ENCODE results near the gene USP16.
A peak's percentile ranks its signal among the peaks of the same experiment; 100 is the strongest.
"Not testable (repeated sequence)": the region's sequence is repeated elsewhere in the genome, so short reads cannot be mapped to it uniquely, and the experiment has no call there.

The USP16 gene

GRCh38 chr21:29024474-29025327 is at the start of gene USP16:
USP16 (plus strand) TSS chr21:29024668; CDS start chr21:29027914, 3,246 bp downstream.
- DNase-seq (ENCODE audit: low read depth in 4 of 4, low spot score in 1 of 4) = peak; percentile 76 to 89 (median 82)

GRCh38 chr21:28975397-28975796 is 49.1 kb upstream of the USP16 start:
- no peak for DNase-seq (ENCODE audit: low read depth in 4 of 4, low spot score in 1 of 4)

DNA sequence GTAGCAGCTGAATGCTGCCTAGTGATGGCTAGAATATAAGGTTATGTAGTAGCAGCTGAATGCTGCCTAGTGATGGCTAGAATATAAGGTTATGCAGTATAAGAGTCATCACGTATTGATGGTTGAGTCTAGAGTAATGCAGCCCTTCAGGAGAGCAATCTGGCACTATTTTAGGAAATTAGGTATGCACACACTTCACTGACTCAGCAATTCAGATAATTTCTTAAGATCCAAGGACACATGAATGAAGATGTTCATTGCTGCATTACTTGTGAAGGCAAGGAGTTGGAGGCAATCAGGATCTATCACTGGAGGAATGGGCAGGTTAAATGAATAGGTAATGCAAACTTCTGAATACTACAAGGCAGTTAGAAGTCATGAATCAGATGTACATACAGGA is 45.4 kb upstream of the USP16 start:
- DNase-seq (ENCODE audit: low read depth in 4 of 4, low spot score in 1 of 4) = no peak

GRCh38 chr21:28982637-28983036 is 41.8 kb upstream of the USP16 start:
- DNase-seq (ENCODE audit: low read depth in 4 of 4, low spot score in 1 of 4) = no peak

DNA sequence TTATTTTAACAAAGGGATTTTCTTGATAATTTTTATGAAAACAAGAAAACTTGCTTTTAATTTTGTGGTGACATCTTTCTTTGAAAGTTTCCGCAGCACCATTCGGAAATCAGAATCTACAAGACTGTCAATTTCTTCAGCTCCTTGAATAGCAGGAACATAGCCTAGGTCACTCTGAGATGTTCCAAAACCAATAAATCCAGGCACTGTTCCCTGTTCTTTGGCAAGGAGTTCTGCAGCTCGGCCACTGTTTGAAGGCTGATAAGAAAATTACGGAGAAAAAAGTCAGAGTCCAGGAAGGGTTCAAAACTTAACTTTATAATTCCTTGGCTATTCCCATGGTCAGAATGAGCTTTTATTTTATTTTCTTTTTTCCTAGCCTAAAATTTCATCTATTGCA is 37.8 kb upstream of the USP16 start:
- no peak for DNase-seq (ENCODE audit: low read depth in 4 of 4, low spot score in 1 of 4)

- not testable (repeated sequence) for DNase-seq (ENCODE audit: low read depth in 4 of 4, low spot score in 1 of 4)
These were observed 36.3 kb upstream of the USP16 start for GRCh38 chr21:28988146-28988545.

DNA sequence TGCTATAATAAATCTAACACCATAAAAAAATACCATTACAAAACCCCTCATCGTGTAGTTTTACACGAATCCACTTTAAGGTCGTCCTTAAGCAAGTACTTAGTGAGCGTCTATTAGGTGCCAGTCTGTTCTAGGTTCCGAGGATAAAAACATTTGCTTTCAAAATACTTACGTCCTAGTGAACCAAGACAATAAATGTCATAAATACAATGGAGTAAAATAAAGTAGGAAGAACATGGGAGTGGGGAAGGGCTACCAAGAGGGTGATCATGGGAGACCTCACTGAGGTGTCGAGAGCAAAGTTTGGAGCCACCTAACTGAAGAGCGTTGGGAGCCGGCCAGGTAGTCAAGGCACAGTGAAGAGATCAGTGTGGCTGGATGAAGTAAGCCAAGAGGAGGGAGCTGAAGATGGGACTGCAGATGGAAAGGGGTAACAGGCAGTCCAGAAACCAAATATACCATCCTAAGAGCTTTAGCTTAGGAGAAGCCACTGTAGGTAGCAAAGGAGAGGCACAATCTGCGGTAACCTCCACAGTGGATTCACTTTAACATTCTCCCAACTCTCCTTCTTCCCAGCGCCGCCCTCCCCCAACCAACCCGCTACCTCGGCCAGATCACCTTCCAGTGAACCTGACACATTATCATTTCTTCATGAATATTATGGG is 32.5 kb upstream of the USP16 start:
- DNase-seq (ENCODE audit: low read depth in 4 of 4, low spot score in 1 of 4) = no peak

DNA sequence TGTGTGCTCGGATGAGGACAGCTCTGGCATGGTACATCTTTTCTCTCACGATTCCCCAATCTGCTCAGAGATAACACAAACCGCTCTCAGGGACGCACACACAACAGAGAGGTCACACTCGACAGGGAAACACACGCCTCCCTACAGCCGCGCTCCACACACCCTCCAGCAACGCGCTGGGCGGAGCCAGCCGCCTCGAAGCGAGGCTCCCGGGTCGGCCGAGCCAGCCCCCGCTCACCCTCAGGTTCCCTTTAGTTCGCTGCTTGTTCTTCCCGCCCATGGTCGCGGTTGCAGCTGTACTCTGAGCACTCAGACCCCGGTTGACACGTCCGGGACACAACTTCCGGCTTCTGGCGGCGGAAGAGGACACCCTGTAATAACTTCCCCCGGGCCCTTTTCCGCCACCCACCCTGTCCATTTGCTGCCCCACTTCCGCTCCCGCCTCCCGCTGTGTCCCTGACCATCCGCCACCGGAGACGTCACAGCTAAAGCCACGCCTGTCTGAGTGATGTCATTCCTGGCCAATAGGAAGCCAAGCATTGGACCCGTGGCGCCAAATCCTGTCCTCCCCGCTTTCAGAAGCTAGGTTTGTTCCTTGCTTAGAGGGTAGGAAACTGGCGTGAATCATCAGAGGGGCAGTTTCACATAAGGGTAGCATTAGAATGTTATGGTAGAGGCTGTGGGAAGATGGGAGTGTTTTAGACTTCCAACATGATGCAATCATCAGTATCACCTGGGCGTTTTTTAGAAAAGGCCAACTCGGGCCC is 31.8 kb upstream of the USP16 start, which contains the start of gene LTN1:
LTN1 (minus strand) TSS at position 352 of the 767 bp plus-strand sequence; CDS start at position 280, 72 bp downstream.
- peak; percentile 95 to 98 (median 98) for DNase-seq (ENCODE audit: low read depth in 4 of 4, low spot score in 1 of 4)

- DNase-seq (ENCODE audit: low read depth in 4 of 4, low spot score in 1 of 4) = no peak
These were observed 31.2 kb upstream of the USP16 start for GRCh38 chr21:28993293-28993629.

DNA sequence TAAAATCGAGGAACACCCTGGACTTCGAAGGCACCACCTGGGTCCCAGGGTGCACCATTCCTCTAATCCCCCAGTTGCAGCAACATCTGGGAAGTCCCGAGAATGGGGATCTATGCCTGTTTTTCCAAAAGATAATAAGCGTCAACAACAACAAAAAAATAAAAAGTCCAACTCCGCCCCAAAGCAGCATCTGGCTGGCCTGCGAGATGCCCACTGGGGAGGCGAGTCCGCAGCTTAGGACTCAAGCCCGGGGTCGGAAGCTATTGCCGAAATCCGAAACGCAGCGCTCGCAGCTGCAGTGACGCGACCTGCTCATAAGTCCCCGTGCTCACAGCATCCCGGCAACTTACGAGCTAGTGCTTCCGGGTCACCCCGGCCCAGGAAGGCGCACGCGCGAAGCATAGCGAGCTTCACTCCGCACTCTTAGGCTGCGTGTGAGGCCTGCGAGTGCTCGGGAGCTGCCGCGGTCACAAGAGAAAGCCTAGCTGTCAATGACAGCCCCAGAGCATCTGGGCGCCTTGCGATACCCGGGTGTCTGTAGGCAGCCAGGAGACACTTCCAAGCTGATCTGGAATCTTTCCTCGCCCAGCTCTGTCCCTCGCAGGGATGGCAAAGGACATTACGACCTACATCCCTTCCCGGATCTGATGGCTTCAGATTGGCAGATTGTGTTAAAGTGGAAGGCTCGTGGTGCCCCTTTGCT is 21.9 kb upstream of the USP16 start:
- DNase-seq (ENCODE audit: low read depth in 4 of 4, low spot score in 1 of 4) = peak; percentile 77 to 91 (median 88)

DNA sequence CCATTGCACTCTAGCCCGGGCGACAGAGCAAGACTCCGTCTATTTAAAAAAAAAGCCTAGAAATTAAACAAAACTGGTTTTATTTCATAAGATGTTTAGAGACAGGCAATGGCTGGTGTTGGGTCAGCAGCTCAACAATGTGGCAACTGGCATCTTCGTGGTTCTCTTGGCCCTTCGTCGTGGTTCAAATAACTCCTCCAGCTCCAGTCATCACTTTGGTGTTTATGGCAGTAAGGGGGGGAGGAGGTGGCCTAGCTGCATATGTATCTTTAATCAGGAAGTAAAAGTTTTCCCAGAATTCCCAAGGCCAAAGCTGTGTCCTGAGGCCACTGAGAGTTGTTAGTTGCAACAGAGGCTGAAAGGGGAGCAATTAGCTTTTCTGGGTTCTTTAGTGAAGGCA is 18.8 kb upstream of the USP16 start:
- no peak for DNase-seq (ENCODE audit: low read depth in 4 of 4, low spot score in 1 of 4)

DNA sequence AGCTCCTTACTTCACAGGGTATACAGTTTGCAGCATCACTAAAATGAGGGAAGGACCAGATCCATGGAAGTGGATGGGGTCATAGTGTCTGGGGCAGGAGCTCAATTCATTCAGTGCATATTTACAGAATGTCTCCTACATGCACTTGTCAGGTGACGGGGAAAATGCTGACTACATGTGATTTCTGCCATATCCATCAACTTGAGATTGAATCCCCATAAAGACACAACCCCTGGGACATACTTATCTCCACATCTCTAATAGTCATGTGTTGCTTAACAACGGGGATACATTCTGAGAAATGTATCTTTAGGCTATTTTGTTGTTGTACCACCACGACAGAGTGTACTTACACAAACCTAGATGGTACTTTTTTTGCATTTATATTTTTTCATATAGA is 17.3 kb upstream of the USP16 start:
- no peak for DNase-seq (ENCODE audit: low read depth in 4 of 4, low spot score in 1 of 4)

DNA sequence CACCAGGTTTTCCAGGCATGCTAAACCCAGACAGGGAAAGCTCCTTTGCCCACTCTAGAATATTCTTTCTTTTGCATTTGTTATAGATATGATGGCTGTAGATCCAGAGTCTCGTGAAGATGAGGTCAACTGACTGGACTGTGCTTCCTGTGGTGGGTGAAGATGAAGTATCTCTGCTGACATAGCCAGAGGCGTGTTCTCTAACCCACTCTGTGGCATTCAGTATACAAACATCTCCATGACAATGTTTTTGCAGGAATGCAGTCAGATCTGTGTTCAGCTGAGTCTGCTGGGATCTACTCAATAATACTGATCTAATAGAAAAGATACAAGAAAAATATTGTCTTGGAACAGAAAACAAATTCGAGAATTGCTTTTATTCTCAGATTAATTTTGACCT is 16.7 kb upstream of the USP16 start:
- no peak for DNase-seq (ENCODE audit: low read depth in 4 of 4, low spot score in 1 of 4)

DNA sequence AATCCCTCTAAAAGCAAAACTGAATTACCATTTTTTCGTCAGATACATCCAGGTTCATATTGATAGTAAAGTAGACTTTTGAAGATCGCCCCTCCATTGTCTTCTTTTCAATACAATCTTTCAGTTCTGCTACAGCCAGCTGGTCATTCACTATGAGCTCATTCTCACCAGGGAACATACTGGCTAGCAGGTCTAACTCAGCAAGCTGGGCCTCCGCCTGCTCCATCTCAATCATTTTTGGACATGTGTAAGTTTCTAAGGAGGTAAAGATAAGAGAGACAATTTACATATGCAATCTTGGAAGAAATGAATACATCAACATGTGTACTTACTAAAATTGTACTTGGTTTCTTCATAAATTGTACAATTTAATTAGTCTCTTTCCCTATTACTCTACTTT is 16.1 kb upstream of the USP16 start:
- DNase-seq (ENCODE audit: low read depth in 4 of 4, low spot score in 1 of 4) = no peak

GRCh38 chr21:29011236-29011635 is 13.2 kb upstream of the USP16 start:
- not testable (repeated sequence) for DNase-seq (ENCODE audit: low read depth in 4 of 4, low spot score in 1 of 4)

DNA sequence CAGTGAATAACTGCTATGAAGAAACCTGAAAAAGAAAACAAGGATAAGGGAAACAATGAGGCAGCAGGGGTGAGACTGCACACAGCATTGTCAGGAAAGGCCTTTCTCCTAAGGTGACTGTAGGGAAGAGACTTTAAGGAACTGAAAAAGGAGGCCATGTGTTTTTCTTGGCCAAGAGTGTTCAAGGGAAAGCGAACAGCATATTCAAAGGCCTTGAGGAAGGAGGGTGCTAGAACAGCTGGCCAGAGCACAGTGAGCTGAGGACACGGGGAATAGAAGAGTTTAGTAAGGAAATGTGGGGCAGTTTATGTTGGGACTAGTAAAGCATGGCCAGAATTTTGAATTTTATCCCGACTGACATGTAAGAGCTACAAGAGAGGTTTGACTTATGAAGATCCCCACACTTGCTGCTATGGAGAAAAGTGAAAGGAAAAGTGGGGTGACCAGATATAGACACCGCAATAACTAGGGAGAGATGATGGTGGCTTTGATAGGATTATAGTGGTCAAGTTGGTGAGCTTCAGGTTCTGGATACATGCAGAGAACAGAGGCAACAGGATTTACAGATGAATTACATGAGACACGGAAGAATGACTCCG is 6.7 kb upstream of the USP16 start:
- DNase-seq (ENCODE audit: low read depth in 4 of 4, low spot score in 1 of 4) = no peak

DNA sequence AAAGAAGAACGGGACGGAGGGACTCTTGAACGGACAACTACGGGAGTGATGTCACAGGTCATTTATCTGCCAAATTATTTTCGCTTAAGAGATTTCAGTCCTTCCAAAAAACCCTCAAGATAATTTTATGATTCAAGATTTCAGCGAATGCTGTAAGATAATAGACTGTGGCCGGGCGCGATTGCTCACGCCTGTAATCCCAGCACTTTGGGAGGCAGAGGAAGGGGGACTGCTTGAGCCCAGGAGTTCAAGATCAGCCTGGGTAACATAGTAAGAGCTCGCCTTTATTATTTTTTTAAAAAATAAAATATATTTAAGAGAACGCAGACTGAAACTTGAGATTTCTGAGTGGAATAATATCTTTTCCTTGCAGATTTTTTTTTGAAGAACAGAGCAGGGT is 5.9 kb upstream of the USP16 start:
- DNase-seq (ENCODE audit: low read depth in 4 of 4, low spot score in 1 of 4) = no peak

DNA sequence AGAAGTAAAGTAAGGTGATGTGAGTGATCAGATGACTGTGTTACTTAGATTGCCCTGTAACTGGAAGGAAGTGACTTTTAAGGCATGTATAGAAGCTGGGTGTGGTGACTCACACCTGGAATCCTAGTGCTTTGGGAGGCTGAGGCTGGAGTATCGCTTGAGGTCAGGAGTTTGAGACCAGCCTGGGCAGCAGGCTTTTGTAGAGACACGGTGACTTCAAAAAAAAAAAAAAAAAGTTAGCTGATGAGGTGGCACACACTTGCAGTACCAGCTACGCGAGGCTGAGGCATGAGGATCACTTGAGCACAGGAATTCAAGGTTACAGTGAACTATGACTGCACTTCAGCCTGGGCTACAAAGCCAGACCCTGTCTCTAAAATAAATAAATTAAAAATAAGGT is 2.3 kb upstream of the USP16 start:
- DNase-seq (ENCODE audit: low read depth in 4 of 4, low spot score in 1 of 4) = no peak

DNA sequence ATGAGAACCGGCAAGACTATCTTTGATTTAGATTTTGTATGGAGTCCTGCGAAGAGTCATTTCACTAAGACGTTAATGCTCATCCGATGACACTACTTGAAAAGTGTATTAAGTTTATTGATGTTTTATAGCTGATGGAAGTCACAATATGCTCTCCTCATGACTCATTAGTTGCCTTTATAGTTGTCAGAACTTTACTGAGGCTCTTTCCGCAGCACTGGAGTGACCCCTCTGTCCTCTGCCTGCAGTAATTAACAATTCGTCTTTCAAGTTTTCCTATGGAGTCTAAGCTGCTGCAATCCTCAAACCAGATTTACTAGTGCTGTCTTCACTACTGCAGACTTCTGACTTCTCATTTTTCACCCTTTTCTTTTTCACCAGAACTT is 853 bp downstream of the USP16 start:
- no peak for DNase-seq (ENCODE audit: low read depth in 4 of 4, low spot score in 1 of 4)

DNA sequence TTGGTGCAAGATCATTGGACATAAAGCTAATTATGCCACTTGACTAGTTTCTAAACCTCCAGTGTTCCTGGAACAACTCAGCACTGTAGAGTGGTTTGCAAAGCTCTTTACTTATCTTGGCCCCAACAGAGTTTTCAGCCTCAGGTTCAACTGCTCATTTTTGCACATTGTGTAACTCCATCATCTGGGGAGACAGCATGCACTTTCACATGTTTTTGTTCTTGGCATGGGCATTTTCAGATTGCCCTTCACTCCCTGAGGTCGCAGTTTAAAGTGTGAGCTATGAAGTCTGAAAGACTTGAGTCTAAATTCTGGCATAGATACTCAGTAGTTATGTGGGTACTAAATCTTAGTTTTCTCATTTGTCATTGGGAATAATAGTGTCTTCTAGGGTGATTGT is 5.1 kb downstream of the USP16 start:
- DNase-seq (ENCODE audit: low read depth in 4 of 4, low spot score in 1 of 4) = no peak

- DNase-seq (ENCODE audit: low read depth in 4 of 4, low spot score in 1 of 4) = no peak
These were observed 6.4 kb downstream of the USP16 start for GRCh38 chr21:29030909-29031308.
